ENCODE data around the gene ADH1C.

The ADH1C gene

GRCh38 chr4:99315839-99316238, 36.7 kb downstream of the ADH1C start:
- DNase-seq (ENCODE audit: extremely low spot score, insufficient read length, low read depth) = no peak
- no peak for FAIRE-seq

GRCh38 chr4:99314211-99314610, 38.3 kb downstream of the ADH1C start:
- FAIRE-seq = no peak
- DNase-seq (ENCODE audit: extremely low spot score, insufficient read length, low read depth) = no peak

- FAIRE-seq = no peak
- no peak for DNase-seq (ENCODE audit: extremely low spot score, insufficient read length, low read depth)
Measured at GRCh38 chr4:99310389-99310788, 42.2 kb downstream of the ADH1C start.

GRCh38 chr4:99305638-99306400, 46.7 kb downstream of the ADH1C start:
- FAIRE-seq (no peak), DNase-seq (ENCODE audit: extremely low spot score, insufficient read length, low read depth) (no peak)

GRCh38 chr4:99301376-99302164, 51.0 kb downstream of the ADH1C start:
- no peak for DNase-seq (ENCODE audit: extremely low spot score, insufficient read length, low read depth)

GRCh38 chr4:99300934-99301333, 51.6 kb downstream of the ADH1C start:
- DNase-seq (ENCODE audit: extremely low spot score, insufficient read length, low read depth) (no peak), FAIRE-seq (no peak)

More at GRCh38 chr4:99301376-99302164, 51.0 kb downstream of the ADH1C start:
- no peak for FAIRE-seq

GRCh38 chr4:99293357-99293756, 59.2 kb downstream of the ADH1C start:
- FAIRE-seq (no peak), DNase-seq (ENCODE audit: extremely low spot score, insufficient read length, low read depth) (no peak)

- no peak for FAIRE-seq
- DNase-seq (ENCODE audit: extremely low spot score, insufficient read length, low read depth) = no peak
Measured at GRCh38 chr4:99290848-99291786, 61.4 kb downstream of the ADH1C start, which contains the start of gene ADH1A. Gene ADH1A (minus strand): TSS chr4:99290985. CDS start chr4:99290914, 71 bp downstream.
